MCF 10A (cell line): ENCODE results near the gene TPRKB. TPM values are rescaled to one million over a fixed set of nuclear protein-coding genes. Genes with fewer than 3 reads are reported as not detected.

Experiments
- BruUV-seq: library from RNA; stranded (reverse); fragments of 400-500 nt; replicated peaks from 2 replicates; lab custom pipeline; 2021; lab: Mats Ljungman, UMichigan
- CTCF ChIA-PET: fragments of 300-600 bp; sonication (Branson Sonifier 250); formaldehyde crosslinking; extraction: SDS; loops from one replicate; lab custom pipeline; 2021; ENCODE audit warnings: antibody characterized with exemption, inconsistent platforms; lab: Yijun Ruan, JAX
- POLR2A ChIA-PET: fragments of 300-600, 350-650 bp; sonication (Branson Sonifier 250); formaldehyde crosslinking; extraction: SDS; loops from one replicate; lab custom pipeline; 2020; ENCODE audit warnings: antibody characterized with exemption, inconsistent platforms; lab: Yijun Ruan, JAX
- DNase-seq: peaks from one replicate; pipeline ENCODE4 v3.0.0-alpha.2; 2018; ENCODE audit not compliant: unreplicated experiment
- H3K27ac Mint-ChIP-seq: one replicate; pipeline ENCODE4 v1.8.0; 2022; ENCODE audit warnings: mild to moderate bottlenecking, low read depth, mixed read lengths; ENCODE audit not compliant: unreplicated experiment
- H3K27me3 Mint-ChIP-seq: one replicate; pipeline ENCODE4 v1.8.0; 2022; ENCODE audit warnings: mixed read lengths; ENCODE audit not compliant: insufficient read depth, unreplicated experiment
- H3K36me3 Mint-ChIP-seq: one replicate; pipeline ENCODE4 v1.8.0; 2022; ENCODE audit warnings: mild to moderate bottlenecking, moderate library complexity, mixed read lengths; ENCODE audit not compliant: insufficient read depth, unreplicated experiment
- H3K4me1 Mint-ChIP-seq: one replicate; pipeline ENCODE4 v1.8.0; 2022; ENCODE audit warnings: mixed read lengths; ENCODE audit not compliant: insufficient read depth, unreplicated experiment
- H3K4me3 Mint-ChIP-seq: one replicate; pipeline ENCODE4 v1.8.0; 2022; ENCODE audit warnings: mild to moderate bottlenecking, moderate library complexity, mixed read lengths; ENCODE audit not compliant: unreplicated experiment
- H3K9me3 Mint-ChIP-seq: one replicate; pipeline ENCODE4 v1.8.0; 2022; ENCODE audit warnings: mixed read lengths; ENCODE audit not compliant: unreplicated experiment
- intact Hi-C: fragments of 100-400 bp; cut with micrococcal nuclease; formaldehyde crosslinking; loops from 2 replicates; pipeline ENCODE4 v1.14.1; 2022
- total RNA-seq: library from RNA; stranded (reverse); gene quantifications from 2 replicates; pipeline ENCODE4 v1.2.3, GENCODE V29; 2022
- TF ChIP-seq, protein P1 (sequence below): fragments of 200-600 bp; IDR thresholded peaks from one replicate; pipeline ENCODE4 v1.8.0; 2022; ENCODE audit warnings: antibody characterized with exemption, mild to moderate bottlenecking; ENCODE audit not compliant: unreplicated experiment

The TPRKB gene
- total RNA-seq, 1 experiment from 2014 or later, result 40.4 TPM

DNA sequence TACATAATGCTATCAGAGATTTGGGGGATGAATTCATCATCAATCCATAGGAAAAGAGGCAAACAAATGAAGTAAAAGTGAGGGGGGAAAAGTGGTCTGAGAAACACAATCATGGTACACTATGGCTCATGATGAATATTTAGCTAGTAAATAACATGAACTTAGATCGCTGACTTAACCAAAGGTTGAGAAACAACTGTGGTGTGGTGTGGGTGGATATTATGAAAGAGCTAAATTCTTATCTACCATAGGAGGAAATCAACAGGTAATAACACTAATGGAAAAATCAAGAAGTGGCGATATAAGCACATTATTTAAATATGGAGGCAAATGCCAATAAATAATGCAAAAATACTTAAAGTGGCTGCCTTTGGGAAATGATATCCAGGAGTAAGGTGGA is 12.2 kb upstream of the TPRKB start:
- H3K4me1 Mint-ChIP-seq, result peaks cover 7% of the 10 kb centered on the region
- H3K27ac Mint-ChIP-seq, result no peak overlapping the region
- TF ChIP-seq, protein P1, sequence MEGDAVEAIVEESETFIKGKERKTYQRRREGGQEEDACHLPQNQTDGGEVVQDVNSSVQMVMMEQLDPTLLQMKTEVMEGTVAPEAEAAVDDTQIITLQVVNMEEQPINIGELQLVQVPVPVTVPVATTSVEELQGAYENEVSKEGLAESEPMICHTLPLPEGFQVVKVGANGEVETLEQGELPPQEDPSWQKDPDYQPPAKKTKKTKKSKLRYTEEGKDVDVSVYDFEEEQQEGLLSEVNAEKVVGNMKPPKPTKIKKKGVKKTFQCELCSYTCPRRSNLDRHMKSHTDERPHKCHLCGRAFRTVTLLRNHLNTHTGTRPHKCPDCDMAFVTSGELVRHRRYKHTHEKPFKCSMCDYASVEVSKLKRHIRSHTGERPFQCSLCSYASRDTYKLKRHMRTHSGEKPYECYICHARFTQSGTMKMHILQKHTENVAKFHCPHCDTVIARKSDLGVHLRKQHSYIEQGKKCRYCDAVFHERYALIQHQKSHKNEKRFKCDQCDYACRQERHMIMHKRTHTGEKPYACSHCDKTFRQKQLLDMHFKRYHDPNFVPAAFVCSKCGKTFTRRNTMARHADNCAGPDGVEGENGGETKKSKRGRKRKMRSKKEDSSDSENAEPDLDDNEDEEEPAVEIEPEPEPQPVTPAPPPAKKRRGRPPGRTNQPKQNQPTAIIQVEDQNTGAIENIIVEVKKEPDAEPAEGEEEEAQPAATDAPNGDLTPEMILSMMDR, result no peak
- H3K4me3 Mint-ChIP-seq, result no peak overlapping the region
- no peak for DNase-seq
- POLR2A ChIA-PET, result interaction anchor here (0.7 to 1.7 kb wide), 3 partner anchors 12 to 970 kb away, joined by 5 to 17 read pairs (median 6); partner anchors contain the start of gene TPRKB
- no peaks in the 10 kb centered on the region for H3K9me3 Mint-ChIP-seq
- CTCF ChIA-PET, result interaction anchor here (1.0 kb wide), 1 partner anchor 69 kb away, joined by 4 read pairs; no protein-coding TSS in a partner anchor
- intact Hi-C loops, result no loop called here
- no TSS peak for BruUV-seq
- no peaks in the 10 kb centered on the region for H3K27me3 Mint-ChIP-seq
- H3K36me3 Mint-ChIP-seq, result peaks cover 44% of the 10 kb centered on the region

DNA sequence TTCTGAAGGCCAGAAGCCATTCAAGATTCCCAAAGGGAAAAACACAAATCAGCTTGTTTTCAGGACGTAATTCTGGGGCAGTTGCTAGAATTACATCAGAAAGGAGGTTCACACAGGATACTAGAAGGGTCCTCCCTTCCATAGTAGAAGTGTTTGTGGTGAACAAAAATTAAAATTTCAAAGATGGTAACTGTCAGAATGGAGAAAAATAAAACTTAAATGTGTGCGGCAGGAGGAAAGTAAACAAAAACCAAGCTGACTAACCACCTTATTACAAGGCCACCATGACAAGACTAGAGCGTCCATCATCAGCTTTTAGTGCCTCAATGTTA is 9.7 kb upstream of the TPRKB start:
- TF ChIP-seq, protein P1, result no peak
- H3K27me3 Mint-ChIP-seq, result no peaks in the 10 kb centered on the region
- intact Hi-C loops, result no loop called here
- peaks cover 5% of the 10 kb centered on the region for H3K4me1 Mint-ChIP-seq
- POLR2A ChIA-PET, result interaction anchor here (1.7 to 2.0 kb wide), 2 partner anchors 9 to 31 kb away, joined by 6 read pairs; no protein-coding TSS in a partner anchor
- peaks cover 50% of the 10 kb centered on the region for H3K36me3 Mint-ChIP-seq
- no peak overlapping the region for H3K4me3 Mint-ChIP-seq
- DNase-seq, result no peak
- no peak overlapping the region for H3K27ac Mint-ChIP-seq
- CTCF ChIA-PET, result interaction anchor here (0.6 to 1.4 kb wide), 3 partner anchors 9 to 85 kb away, joined by 3 to 4 read pairs (median 3); no protein-coding TSS in a partner anchor
- no peaks in the 10 kb centered on the region for H3K9me3 Mint-ChIP-seq
- BruUV-seq, result no TSS peak

GRCh38 chr2:73746015-73746876 is 9.1 kb upstream of the TPRKB start:
- Mint-ChIP-seq H3K9me3 (no peaks in the 10 kb centered on the region), H3K27me3 (no peaks in the 10 kb centered on the region), H3K4me3 (no peak overlapping the region), H3K36me3 (peaks cover 48% of the 10 kb centered on the region), H3K4me1 (peaks cover 5% of the 10 kb centered on the region), H3K27ac (no peak overlapping the region)
- TF ChIP-seq, protein P1, result no peak
- CTCF ChIA-PET, result interaction anchor here (0.6 to 1.4 kb wide), 3 partner anchors 9 to 86 kb away, joined by 3 to 4 read pairs (median 3); no protein-coding TSS in a partner anchor
- intact Hi-C loops, result no loop called here
- BruUV-seq, result no TSS peak
- POLR2A ChIA-PET, result interaction anchor here (1.7 to 2.0 kb wide), 2 partner anchors 8 to 31 kb away, joined by 6 read pairs; no protein-coding TSS in a partner anchor
- no peak for DNase-seq

DNA sequence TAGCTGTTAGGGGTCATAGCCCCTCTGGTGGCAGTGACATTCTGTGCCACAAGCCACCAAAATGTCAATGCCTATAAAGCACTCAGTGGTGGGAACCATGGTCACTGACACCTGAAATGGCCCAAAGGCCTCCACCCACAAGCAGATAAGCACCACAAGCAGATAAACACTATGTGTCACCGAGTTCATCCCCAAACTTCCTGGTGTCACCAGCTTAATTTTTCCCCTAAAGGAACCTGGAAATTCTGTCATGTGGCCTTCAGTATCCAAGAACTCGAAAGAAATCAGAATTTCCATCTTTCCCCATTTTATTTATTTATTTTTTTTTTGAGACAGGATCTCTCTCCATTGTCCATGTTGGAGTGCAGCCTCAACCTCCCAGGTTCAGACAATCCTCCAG is 3.6 kb upstream of the TPRKB start:
- DNase-seq, result no peak
- TF ChIP-seq, protein P1, result no peak
- CTCF ChIA-PET, result no interaction called here
- Mint-ChIP-seq H3K36me3 (peaks cover 24% of the 10 kb centered on the region), H3K9me3 (no peaks in the 10 kb centered on the region), H3K27me3 (no peaks in the 10 kb centered on the region), H3K27ac (no peak overlapping the region), H3K4me1 (peaks cover 11% of the 10 kb centered on the region), H3K4me3 (no peak overlapping the region)
- POLR2A ChIA-PET, result no interaction called here
- intact Hi-C loops, result no loop called here
- BruUV-seq, result no TSS peak
